Measurements from ENCODE around the gene LDHAL6A.

The LDHAL6A gene

GRCh38 chr11:18452927-18453326, 2.7 kb upstream of the LDHAL6A start:
- Histone ChIP-seq H3K4me2 (no peak overlapping the region), H3K36me3 (no peaks in the 10 kb centered on the region), H3K9ac (no peak overlapping the region), H3K4me1 (no peaks in the 10 kb centered on the region), H4K20me1 (no peaks in the 10 kb centered on the region), H3K27ac (no peak overlapping the region), H3K27me3 (no peaks in the 10 kb centered on the region), H3K9me3 (peaks cover 8% of the 10 kb centered on the region), H3K4me3 (no peak overlapping the region)
- no peak for TF ChIP-seq Cebpa-rat (IDR thresholded peaks at IDR 0.05)

GRCh38 chr11:18457450-18457849, 1.8 kb downstream of the LDHAL6A start:
- Histone ChIP-seq H3K4me3 (no peak overlapping the region), H3K27ac (no peak overlapping the region), H4K20me1 (no peaks in the 10 kb centered on the region), H3K27me3 (no peaks in the 10 kb centered on the region), H3K4me2 (no peak overlapping the region), H3K9me3 (peaks cover 8% of the 10 kb centered on the region), H3K4me1 (no peaks in the 10 kb centered on the region), H3K9ac (no peak overlapping the region), H3K36me3 (no peaks in the 10 kb centered on the region)
- TF ChIP-seq Cebpa-rat (IDR thresholded peaks at IDR 0.05), result no peak

GRCh38 chr11:18459634-18460033, 4.0 kb downstream of the LDHAL6A start:
- Histone ChIP-seq H3K36me3 (no peaks in the 10 kb centered on the region), H3K9ac (no peak overlapping the region), H4K20me1 (no peaks in the 10 kb centered on the region), H3K4me2 (no peak overlapping the region), H3K27ac (no peak overlapping the region), H3K4me3 (no peak overlapping the region), H3K4me1 (no peaks in the 10 kb centered on the region), H3K27me3 (no peaks in the 10 kb centered on the region), H3K9me3 (peaks cover 8% of the 10 kb centered on the region)
- no peak for TF ChIP-seq Cebpa-rat (IDR thresholded peaks at IDR 0.05)

- Histone ChIP-seq H3K36me3 (no peaks in the 10 kb centered on the region), H3K9ac (no peak overlapping the region), H3K4me2 (no peak overlapping the region), H3K27me3 (no peaks in the 10 kb centered on the region), H4K20me1 (no peaks in the 10 kb centered on the region), H3K4me1 (no peaks in the 10 kb centered on the region), H3K9me3 (no peaks in the 10 kb centered on the region), H3K27ac (no peak overlapping the region), H3K4me3 (no peak overlapping the region)
- no peak for TF ChIP-seq Cebpa-rat (IDR thresholded peaks at IDR 0.05)
Measured at GRCh38 chr11:18461909-18462308, 6.3 kb downstream of the LDHAL6A start.

GRCh38 chr11:18463439-18463838, 7.8 kb downstream of the LDHAL6A start:
- Histone ChIP-seq H3K27me3 (no peaks in the 10 kb centered on the region), H3K36me3 (no peaks in the 10 kb centered on the region), H3K27ac (no peak overlapping the region), H3K9ac (no peak overlapping the region), H3K9me3 (no peaks in the 10 kb centered on the region), H3K4me1 (no peaks in the 10 kb centered on the region), H3K4me2 (no peak overlapping the region), H4K20me1 (no peaks in the 10 kb centered on the region), H3K4me3 (no peak overlapping the region)
- no peak for TF ChIP-seq Cebpa-rat (IDR thresholded peaks at IDR 0.05)

GRCh38 chr11:18466402-18466801, 10.7 kb downstream of the LDHAL6A start:
- Histone ChIP-seq H3K9ac (no peak overlapping the region), H3K27me3 (no peaks in the 10 kb centered on the region), H3K4me2 (no peak overlapping the region), H3K27ac (no peak overlapping the region), H3K4me1 (no peaks in the 10 kb centered on the region), H3K9me3 (no peaks in the 10 kb centered on the region), H3K36me3 (no peaks in the 10 kb centered on the region), H3K4me3 (no peak overlapping the region), H4K20me1 (no peaks in the 10 kb centered on the region)
- no peak for TF ChIP-seq Cebpa-rat (IDR thresholded peaks at IDR 0.05)

GRCh38 chr11:18468059-18468458, 12.4 kb downstream of the LDHAL6A start:
- H3K27me3 ChIP-seq, result no peaks in the 10 kb centered on the region
- H3K36me3 ChIP-seq, result no peaks in the 10 kb centered on the region
- H3K27ac ChIP-seq, result no peak overlapping the region
- H3K4me2 ChIP-seq, result no peak overlapping the region
- no peaks in the 10 kb centered on the region for H3K9me3 ChIP-seq
- H3K9ac ChIP-seq, result no peak overlapping the region
- no peaks in the 10 kb centered on the region for H3K4me1 ChIP-seq
- no peak for TF ChIP-seq Cebpa-rat (IDR thresholded peaks at IDR 0.05)
- H4K20me1 ChIP-seq, result no peaks in the 10 kb centered on the region
- H3K4me3 ChIP-seq, result no peak overlapping the region

- Histone ChIP-seq H4K20me1 (no peaks in the 10 kb centered on the region), H3K27me3 (no peaks in the 10 kb centered on the region), H3K4me2 (no peak overlapping the region), H3K9ac (no peak overlapping the region), H3K4me1 (no peaks in the 10 kb centered on the region), H3K27ac (no peak overlapping the region), H3K36me3 (no peaks in the 10 kb centered on the region), H3K9me3 (no peaks in the 10 kb centered on the region), H3K4me3 (no peak overlapping the region)
- no peak for TF ChIP-seq Cebpa-rat (IDR thresholded peaks at IDR 0.05)
Measured at GRCh38 chr11:18468961-18469360, 13.3 kb downstream of the LDHAL6A start.

GRCh38 chr11:18471995-18472394, 16.3 kb downstream of the LDHAL6A start:
- peaks cover 24% of the 10 kb centered on the region for H3K36me3 ChIP-seq
- no peaks in the 10 kb centered on the region for H3K4me1 ChIP-seq
- H3K4me2 ChIP-seq, result no peak overlapping the region
- no peak overlapping the region for H3K9ac ChIP-seq
- H4K20me1 ChIP-seq, result no peaks in the 10 kb centered on the region
- H3K27me3 ChIP-seq, result no peaks in the 10 kb centered on the region
- no peak overlapping the region for H3K4me3 ChIP-seq
- no peak for TF ChIP-seq Cebpa-rat (IDR thresholded peaks at IDR 0.05)
- H3K9me3 ChIP-seq, result no peaks in the 10 kb centered on the region
- no peak overlapping the region for H3K27ac ChIP-seq

- peaks cover 30% of the 10 kb centered on the region for H3K36me3 ChIP-seq
- H3K27ac ChIP-seq, result no peak overlapping the region
- H3K4me2 ChIP-seq, result no peak overlapping the region
Measured at GRCh38 chr11:18472587-18472986, 16.9 kb downstream of the LDHAL6A start.

GRCh38 chr11:18479063-18479462, 23.4 kb downstream of the LDHAL6A start:
- no peak overlapping the region for H3K4me3 ChIP-seq
- no peak for TF ChIP-seq Cebpa-rat (IDR thresholded peaks at IDR 0.05)
- no peaks in the 10 kb centered on the region for H3K27me3 ChIP-seq
- no peak overlapping the region for H3K9ac ChIP-seq
- no peaks in the 10 kb centered on the region for H3K9me3 ChIP-seq
- H3K36me3 ChIP-seq, result peaks cover 95% of the 10 kb centered on the region
- no peak overlapping the region for H3K4me2 ChIP-seq
- H4K20me1 ChIP-seq, result no peaks in the 10 kb centered on the region
- no peak overlapping the region for H3K27ac ChIP-seq
- no peaks in the 10 kb centered on the region for H3K4me1 ChIP-seq

More at GRCh38 chr11:18472587-18472986, 16.9 kb downstream of the LDHAL6A start:
- TF ChIP-seq Cebpa-rat (IDR thresholded peaks at IDR 0.05), result no peak
- no peaks in the 10 kb centered on the region for H4K20me1 ChIP-seq
- no peak overlapping the region for H3K9ac ChIP-seq
- no peak overlapping the region for H3K4me3 ChIP-seq
- no peaks in the 10 kb centered on the region for H3K27me3 ChIP-seq
- H3K4me1 ChIP-seq, result no peaks in the 10 kb centered on the region
- no peaks in the 10 kb centered on the region for H3K9me3 ChIP-seq
